Measurements from ENCODE around the gene SNX7.

DNA sequence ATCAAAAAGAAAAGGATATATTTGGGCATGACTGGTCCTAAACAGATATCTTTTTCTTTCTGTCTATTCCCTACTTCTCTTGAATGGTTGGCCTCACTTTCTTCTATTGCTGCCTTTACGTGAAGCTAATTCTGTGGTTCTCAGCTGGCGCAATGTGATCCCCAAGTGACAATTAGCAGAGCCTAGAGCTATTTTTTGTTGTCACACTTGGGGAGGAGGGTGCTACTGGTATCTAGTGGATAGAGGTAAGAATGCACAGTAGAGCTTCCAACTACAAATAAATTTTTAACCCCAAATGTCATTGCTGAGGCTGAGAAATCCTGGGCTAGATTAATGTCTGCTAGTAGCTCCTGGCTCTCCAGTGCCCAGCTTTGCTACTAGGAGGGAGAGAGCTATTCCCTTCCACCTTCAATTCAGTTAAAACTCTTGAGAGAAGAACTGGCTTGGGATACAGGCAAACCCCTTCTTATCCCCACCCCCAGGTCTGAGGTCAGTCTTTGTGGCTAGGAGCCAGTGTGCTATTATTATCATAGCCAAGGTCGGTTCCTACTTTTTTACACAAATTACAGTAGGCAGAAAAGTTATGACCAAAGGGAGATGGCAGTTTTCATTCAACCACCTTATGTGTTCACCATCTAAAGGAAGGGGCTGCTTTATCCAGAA lies 102.1 kb downstream of the SNX7 start:
- TF ChIP-seq, protein P1, sequence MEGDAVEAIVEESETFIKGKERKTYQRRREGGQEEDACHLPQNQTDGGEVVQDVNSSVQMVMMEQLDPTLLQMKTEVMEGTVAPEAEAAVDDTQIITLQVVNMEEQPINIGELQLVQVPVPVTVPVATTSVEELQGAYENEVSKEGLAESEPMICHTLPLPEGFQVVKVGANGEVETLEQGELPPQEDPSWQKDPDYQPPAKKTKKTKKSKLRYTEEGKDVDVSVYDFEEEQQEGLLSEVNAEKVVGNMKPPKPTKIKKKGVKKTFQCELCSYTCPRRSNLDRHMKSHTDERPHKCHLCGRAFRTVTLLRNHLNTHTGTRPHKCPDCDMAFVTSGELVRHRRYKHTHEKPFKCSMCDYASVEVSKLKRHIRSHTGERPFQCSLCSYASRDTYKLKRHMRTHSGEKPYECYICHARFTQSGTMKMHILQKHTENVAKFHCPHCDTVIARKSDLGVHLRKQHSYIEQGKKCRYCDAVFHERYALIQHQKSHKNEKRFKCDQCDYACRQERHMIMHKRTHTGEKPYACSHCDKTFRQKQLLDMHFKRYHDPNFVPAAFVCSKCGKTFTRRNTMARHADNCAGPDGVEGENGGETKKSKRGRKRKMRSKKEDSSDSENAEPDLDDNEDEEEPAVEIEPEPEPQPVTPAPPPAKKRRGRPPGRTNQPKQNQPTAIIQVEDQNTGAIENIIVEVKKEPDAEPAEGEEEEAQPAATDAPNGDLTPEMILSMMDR (IDR thresholded peaks at IDR 0.05): no peak
- TF ChIP-seq POLR2A (IDR thresholded peaks at IDR 0.05): no peak
